ENCODE results near the gene DYRK1B. TPM values are rescaled to one million over a fixed set of nuclear protein-coding genes. Genes with fewer than 3 reads are reported as not detected.

DYRK1B gene
- total and polyA plus RNA-seq, 2 experiments from 2014 or later: 19.2 to 31.4 TPM

DNA sequence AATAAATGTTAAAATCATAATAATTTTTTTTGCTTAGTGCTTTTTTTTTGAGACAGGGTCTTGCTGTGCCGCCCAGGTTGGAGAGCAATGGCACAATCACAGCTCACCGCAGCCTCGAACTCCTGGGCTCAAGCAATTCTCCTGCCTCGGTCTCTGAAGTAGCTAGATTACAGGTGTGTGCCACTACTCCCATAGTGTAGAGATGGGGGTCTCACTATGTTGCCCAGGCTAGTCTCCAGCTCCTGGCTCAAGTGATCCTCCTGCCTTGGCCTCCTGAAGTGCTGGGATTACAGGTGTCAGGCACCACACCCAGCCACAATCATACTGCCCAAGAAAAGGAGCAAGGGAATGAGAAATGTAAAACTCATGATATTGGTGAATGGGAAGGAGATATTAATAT lies 7.1 kb upstream of the DYRK1B start:
- H3K9me3 ChIP-seq (ENCODE audit: low read depth): no peaks in the 10 kb centered on the region
- no peak overlapping the region for H3K27ac ChIP-seq
- DNase-seq (ENCODE audit: low read depth in 1 of 2, low spot score in 1 of 2): no peak
- H3K4me3 ChIP-seq: no peak overlapping the region
- H3K4me1 ChIP-seq (ENCODE audit: low read depth): peaks cover 22% of the 10 kb centered on the region
- TF ChIP-seq, protein P1, sequence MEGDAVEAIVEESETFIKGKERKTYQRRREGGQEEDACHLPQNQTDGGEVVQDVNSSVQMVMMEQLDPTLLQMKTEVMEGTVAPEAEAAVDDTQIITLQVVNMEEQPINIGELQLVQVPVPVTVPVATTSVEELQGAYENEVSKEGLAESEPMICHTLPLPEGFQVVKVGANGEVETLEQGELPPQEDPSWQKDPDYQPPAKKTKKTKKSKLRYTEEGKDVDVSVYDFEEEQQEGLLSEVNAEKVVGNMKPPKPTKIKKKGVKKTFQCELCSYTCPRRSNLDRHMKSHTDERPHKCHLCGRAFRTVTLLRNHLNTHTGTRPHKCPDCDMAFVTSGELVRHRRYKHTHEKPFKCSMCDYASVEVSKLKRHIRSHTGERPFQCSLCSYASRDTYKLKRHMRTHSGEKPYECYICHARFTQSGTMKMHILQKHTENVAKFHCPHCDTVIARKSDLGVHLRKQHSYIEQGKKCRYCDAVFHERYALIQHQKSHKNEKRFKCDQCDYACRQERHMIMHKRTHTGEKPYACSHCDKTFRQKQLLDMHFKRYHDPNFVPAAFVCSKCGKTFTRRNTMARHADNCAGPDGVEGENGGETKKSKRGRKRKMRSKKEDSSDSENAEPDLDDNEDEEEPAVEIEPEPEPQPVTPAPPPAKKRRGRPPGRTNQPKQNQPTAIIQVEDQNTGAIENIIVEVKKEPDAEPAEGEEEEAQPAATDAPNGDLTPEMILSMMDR (IDR thresholded peaks at IDR 0.05; ENCODE audit: low read depth, low read length): no peak
- no peaks in the 10 kb centered on the region for H3K27me3 ChIP-seq
- H3K36me3 ChIP-seq: peaks cover 24% of the 10 kb centered on the region

DNA sequence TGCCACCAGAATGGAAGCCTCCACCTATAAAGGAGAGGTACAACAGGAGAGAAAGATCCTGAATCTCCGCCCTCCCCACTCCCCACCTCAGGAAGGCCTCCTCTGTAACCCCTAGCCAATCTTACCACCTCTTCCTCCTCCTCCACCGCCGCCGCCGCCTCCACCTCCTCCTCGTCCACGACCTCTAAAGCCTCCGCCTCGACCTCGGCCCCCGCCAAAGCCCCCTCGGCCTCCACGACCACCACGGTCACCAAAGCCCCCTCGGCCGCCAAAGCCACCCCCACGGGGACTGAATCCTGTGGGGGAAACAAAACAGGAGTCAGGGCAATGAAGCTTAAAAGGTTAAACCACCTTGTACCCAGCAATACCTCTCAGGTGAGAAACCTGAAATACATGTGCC lies 6.5 kb upstream of the DYRK1B start:
- DNase-seq (ENCODE audit: low read depth in 1 of 2, low spot score in 1 of 2): no peak
- Histone ChIP-seq H3K27me3 (no peaks in the 10 kb centered on the region), H3K27ac (no peak overlapping the region), H3K4me3 (no peak overlapping the region), H3K9me3 (ENCODE audit: low read depth) (no peaks in the 10 kb centered on the region), H3K4me1 (ENCODE audit: low read depth) (peaks cover 22% of the 10 kb centered on the region), H3K36me3 (peaks cover 30% of the 10 kb centered on the region)
- TF ChIP-seq, protein P1 (IDR thresholded peaks at IDR 0.05; ENCODE audit: low read depth, low read length): no peak

DNA sequence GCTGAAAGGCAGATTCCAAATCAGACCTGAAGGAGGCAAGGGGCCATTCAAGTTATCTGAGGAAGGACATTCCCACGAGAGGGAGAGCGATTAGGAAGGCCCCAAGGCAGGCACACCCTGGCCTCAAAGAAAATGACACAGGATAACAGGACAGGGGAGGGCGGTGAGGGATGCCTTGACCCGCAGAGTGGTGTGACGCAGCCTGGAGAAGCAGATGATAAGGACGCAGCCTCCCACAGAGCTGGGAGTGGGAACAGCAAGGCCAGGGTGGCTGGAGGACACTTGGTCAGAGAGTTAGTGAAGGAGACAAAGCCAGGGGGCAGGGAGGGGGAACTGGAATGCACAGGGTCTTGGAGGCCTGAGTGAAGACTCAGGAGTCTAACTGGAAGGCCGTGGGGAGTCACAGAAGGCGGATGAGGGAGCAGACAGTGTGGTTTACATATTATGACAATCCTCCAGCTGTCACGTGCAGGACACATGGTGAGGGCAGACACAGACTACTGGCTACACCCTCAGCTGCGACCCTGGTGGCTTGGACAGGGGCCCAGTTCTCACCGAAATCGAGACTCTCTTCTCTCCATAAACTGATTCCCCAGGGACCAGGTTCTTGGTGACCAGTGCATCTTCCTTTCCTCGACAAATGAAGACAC lies 5.8 kb upstream of the DYRK1B start:
- H3K36me3 ChIP-seq: peaks cover 35% of the 10 kb centered on the region
- H3K27me3 ChIP-seq: no peaks in the 10 kb centered on the region
- no peaks in the 10 kb centered on the region for H3K9me3 ChIP-seq (ENCODE audit: low read depth)
- TF ChIP-seq, protein P1 (IDR thresholded peaks at IDR 0.05; ENCODE audit: low read depth, low read length): no peak
- no peak overlapping the region for H3K4me3 ChIP-seq
- no peak for DNase-seq (ENCODE audit: low read depth in 1 of 2, low spot score in 1 of 2)
- H3K4me1 ChIP-seq (ENCODE audit: low read depth): peaks cover 19% of the 10 kb centered on the region
- no peak overlapping the region for H3K27ac ChIP-seq

DNA sequence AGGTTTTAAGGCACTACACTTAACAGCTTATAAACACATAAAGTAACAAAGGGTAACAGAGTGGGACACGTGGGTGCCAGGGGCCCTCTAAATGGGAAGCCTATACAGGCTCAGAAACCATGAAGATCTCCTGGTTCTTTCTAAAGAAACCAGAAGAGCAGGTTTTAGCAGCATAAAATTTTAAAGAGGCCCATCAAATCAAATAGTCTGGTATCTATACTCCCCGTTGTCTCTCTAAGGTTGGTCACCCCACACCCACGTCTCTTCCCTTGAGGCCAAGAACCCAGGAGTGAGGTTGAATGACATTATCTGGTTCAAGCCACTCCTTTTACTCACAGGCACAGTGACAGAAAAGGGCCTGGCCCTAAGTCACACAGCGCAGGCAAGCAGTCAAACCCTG lies 4.6 kb upstream of the DYRK1B start:
- Histone ChIP-seq H3K9me3 (ENCODE audit: low read depth) (no peaks in the 10 kb centered on the region), H3K27me3 (no peaks in the 10 kb centered on the region), H3K27ac (no peak overlapping the region), H3K4me1 (ENCODE audit: low read depth) (peaks cover 9% of the 10 kb centered on the region), H3K36me3 (peaks cover 36% of the 10 kb centered on the region), H3K4me3 (no peak overlapping the region)
- TF ChIP-seq, protein P1 (IDR thresholded peaks at IDR 0.05; ENCODE audit: low read depth, low read length): no peak
- DNase-seq (ENCODE audit: low read depth in 1 of 2, low spot score in 1 of 2): no peak

DNA sequence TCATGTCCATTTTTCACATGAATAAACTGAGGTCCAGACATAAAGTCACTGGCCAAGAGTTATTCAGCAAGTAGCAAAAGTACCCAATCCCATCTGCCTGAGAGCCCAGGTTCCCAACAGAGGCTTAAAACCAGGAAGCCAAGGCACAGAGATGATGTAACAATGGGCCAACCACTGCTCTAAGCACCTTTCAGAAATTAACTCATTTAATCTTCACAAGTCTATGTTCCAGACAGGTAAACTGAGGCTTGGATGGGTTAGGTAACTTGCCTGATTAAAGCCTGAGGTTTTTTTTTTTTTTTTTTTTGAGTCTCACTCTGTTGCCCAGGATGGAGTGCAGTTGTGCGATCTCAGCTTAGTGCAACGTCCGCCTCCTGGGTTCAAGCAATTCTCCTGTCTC lies 4.0 kb upstream of the DYRK1B start:
- Histone ChIP-seq H3K27ac (no peak overlapping the region), H3K27me3 (no peaks in the 10 kb centered on the region), H3K36me3 (peaks cover 36% of the 10 kb centered on the region), H3K4me3 (no peak overlapping the region), H3K4me1 (ENCODE audit: low read depth) (peaks cover 7% of the 10 kb centered on the region), H3K9me3 (ENCODE audit: low read depth) (no peaks in the 10 kb centered on the region)
- TF ChIP-seq, protein P1 (IDR thresholded peaks at IDR 0.05; ENCODE audit: low read depth, low read length): no peak
- DNase-seq (ENCODE audit: low read depth in 1 of 2, low spot score in 1 of 2): no peak

Measured in cardiac muscle cell (in vitro differentiated cells and primary cell).